GM13976 (cell line): Measurements from ENCODE around the gene KCNJ9.

Source experiments
- DNase-seq: peaks from one replicate; pipeline ENCODE4 v3.0.0; 2012; ENCODE audit warnings: low spot score
- in situ Hi-C: fragments of 300-500 bp; cut with MboI; formaldehyde crosslinking; loops from one replicate; pipeline ENCODE4 v1.12.0; 2022; ENCODE audit warnings: low sequenced_read_pairs, mixed read lengths, inconsistent platforms; ENCODE audit not compliant: unreplicated experiment
- TF ChIP-seq, protein P1 (sequence below): IDR thresholded peaks from 2 replicates; pipeline ENCODE4 v1.5.1; 2012; ENCODE audit warnings: borderline replicate concordance, mild to moderate bottlenecking; ENCODE audit not compliant: insufficient read depth; ENCODE audit errors: extremely low read depth, missing control alignments, control extremely low read depth

KCNJ9 gene

DNA sequence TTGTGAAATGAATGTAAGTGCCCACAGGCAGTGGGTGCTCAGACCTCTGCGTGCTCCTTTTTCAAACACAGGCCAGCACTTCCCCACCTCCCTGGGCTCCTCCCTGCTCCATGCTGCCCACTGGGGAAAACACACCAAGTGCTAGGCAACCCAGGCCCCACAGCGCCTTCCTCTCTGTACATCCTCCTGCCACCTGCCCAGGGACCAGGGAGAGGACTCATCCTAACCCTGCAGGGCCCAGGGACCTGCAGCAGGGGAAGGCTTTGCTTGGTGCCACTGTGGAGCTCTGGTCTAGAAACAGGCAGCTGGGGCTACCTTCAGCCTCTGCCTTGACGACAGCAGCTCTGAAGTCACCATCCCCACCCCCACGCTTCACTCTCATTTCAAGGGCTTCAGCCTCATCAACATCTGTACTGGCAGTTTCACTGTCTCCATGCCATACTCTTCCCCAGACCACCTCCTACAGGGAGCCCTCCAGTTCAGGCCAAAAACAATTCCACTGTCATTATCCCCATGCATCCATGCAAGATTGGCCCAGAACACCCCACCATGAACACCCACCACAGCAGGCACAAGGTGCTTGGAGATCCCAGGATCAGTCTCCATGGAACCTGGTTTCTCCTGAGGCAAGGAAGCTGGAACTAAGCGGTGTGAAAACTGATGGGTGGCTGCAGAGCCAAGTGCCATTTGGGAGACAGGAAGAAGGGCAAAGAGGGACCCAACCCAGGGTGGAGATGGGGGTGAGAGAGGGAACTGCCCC lies 16.0 kb downstream of the KCNJ9 start:
- in situ Hi-C loops, result loop anchor here (10.0 kb wide), 1 partner anchor 277 kb away; no protein-coding TSS in a partner anchor
- DNase-seq, result no peak
- TF ChIP-seq, protein P1, sequence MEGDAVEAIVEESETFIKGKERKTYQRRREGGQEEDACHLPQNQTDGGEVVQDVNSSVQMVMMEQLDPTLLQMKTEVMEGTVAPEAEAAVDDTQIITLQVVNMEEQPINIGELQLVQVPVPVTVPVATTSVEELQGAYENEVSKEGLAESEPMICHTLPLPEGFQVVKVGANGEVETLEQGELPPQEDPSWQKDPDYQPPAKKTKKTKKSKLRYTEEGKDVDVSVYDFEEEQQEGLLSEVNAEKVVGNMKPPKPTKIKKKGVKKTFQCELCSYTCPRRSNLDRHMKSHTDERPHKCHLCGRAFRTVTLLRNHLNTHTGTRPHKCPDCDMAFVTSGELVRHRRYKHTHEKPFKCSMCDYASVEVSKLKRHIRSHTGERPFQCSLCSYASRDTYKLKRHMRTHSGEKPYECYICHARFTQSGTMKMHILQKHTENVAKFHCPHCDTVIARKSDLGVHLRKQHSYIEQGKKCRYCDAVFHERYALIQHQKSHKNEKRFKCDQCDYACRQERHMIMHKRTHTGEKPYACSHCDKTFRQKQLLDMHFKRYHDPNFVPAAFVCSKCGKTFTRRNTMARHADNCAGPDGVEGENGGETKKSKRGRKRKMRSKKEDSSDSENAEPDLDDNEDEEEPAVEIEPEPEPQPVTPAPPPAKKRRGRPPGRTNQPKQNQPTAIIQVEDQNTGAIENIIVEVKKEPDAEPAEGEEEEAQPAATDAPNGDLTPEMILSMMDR, result no peak

DNA sequence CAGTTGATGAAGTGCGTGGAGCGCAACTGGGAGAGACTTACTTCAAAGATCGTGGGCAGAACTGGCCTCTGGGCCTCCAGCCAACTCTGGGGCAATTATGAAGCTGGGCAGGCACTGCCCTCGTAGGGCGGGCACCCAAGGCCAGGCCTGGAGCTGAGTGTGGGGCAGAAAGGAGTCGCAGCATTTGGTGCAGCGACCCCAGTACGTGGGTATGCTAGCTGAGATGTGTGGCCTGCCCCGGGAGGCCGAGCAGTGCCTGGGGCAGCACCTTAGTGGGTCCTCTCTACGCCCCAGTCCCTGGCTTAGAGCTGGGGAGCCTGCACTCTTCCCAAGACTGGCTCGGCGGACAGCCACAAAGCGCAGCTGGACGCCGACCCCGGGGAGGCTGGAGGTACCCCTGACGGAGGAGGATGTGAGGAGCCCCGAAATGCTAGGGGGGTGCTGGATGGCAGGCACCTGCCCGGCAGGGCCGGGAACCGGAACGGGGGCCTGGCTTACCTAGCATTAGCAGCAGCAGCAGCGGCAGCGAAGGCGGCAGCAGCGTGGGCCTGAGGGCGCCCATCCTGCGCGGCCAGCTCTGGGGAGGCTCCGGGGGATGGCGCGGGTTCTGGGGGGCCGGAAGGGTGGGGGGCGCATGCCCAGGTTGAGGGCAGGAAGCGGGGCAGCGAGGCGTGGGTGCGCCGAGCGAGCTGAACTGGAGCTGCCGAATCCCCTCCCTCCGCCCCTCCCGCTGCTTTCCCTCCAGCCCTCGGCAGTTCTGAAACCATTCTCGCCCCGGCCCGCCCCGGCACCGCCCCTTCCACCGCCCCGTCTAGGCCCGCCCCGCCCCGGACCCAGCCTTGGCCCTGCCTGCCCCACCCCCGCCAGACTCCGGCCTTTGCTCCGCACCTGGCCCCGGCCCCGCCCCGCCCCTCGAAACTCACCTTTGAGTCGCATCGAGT lies 16.8 kb downstream of the KCNJ9 start, which contains the start of gene IGSF8:
TSS of gene IGSF8 (minus strand) at position 709 of the 941 bp plus-strand sequence. CDS start at position 562, 147 bp downstream.
- TF ChIP-seq, protein P1, result no peak

DNA sequence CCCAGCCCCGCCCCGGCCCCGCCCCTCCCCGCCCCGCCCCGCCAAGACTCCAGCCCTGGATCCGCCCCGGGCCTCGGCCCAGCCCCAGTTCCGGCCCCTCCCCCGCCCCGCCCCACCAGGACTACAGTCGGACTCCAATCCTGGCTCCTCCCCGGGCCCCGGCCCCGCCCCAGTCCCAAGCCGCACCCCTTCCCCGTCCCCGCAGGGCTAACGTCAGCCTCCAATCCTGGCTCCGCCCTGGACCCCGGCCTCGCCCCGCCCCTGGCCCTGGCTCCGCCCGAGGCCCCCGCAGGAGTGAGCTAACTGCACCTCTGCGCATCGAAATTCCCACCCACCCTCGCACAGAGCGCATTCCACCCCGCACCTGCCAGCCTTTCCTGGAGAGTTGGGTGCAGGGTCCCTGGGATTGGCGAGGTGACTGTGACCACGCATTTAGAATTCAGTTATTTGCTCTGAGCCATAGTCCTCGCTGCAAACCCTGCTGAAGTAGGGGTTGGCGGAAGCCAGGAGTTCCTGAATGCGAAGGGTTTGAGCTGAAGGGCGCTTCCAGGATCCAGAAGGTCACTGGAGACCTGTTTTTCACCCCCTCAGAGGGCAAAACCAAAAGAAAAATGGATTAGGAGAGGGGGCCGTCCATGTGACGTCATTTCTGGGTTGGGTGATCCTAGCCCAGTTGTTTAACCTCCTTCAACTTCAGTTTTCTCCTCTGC lies 17.7 kb downstream of the KCNJ9 start:
- peak; percentile 100 for DNase-seq
- TF ChIP-seq, protein P1, result no peak
- in situ Hi-C loops, result loop anchor here (10.0 kb wide), 1 partner anchor 276 kb away; no protein-coding TSS in a partner anchor

More for the DNA sequence above, 16.8 kb downstream of the KCNJ9 start, which contains the start of gene IGSF8:
- in situ Hi-C loops, result loop anchor here (10.0 kb wide), 1 partner anchor 277 kb away; no protein-coding TSS in a partner anchor
- no peak for DNase-seq

DNA sequence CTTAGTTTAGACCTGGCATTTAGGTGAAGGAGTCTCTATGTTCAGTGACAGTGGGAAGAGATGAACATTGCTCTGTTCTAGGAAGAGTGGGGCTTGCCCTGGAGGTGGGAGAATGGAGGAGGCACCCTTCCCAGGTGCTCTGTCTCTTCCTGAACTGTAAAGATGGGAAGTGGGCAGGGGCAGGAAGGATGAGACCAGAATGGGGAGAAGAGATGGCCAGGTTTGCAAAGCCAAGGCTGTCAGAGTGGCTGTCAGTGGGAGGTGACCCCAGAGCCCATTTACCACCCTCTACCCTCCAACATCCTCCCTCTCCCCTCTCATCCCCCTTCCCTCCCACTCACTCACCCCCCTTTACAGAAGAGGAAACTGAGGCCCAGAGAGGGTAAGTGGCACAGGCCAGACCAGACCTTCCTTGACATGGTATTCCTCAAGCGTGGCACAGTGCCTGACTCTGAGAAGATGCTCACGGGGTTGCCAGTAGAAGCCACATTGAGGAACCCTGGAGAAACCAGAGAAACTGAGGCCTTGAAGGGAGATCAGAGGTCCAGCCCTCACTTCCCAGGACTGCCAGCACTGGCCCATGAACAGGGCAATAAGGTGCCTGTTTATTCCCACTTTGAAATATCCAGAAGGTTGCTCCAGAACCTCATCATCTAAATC lies 18.5 kb downstream of the KCNJ9 start:
- in situ Hi-C loops, result loop anchor here (10.0 kb wide), 1 partner anchor 275 kb away; no protein-coding TSS in a partner anchor

DNA sequence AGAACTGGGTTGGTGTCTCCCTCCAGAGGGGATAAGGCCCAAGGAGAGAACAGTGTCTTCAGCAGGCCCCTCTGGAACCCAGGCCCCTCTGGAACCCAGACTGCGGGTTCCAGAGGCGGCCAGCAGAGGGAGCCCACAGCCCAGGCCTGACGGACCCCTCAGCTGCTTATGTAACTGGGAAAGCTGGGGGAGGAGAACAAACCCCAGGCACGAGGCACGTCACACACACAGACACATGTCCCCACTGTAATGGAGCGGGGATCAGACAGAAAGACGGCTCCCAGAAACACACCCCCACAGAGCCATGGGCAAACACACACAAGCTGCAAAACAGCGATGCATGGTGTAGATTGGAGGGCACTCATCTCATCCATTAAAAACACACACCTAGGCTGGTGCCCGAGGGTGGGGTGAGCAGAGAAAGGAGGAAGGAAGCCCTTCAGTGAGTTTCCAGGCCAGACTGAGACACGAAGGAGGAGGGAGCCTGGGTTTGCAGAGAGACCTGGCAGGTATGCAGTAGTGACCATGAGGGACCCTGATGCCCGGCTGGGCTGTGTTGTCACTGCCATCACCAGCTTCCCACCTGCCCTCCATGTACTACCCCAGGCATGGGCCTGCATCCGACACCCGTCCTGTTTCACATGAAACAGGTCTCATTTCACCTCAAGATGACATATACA lies 19.8 kb downstream of the KCNJ9 start:
- TF ChIP-seq, protein P1, result peak; percentile 85
- DNase-seq, result peak; percentile 85
- in situ Hi-C loops, result no loop called here

More for the DNA sequence above, 18.5 kb downstream of the KCNJ9 start:
- DNase-seq, result no peak
- TF ChIP-seq, protein P1, result no peak
